ENCODE data around the gene C18orf63. TPM values are rescaled to one million over a fixed set of nuclear protein-coding genes. Genes with fewer than 3 reads are reported as not detected.
"Not testable (repeated sequence)": the region's sequence is repeated elsewhere in the genome, so short reads cannot be mapped to it uniquely, and the experiment has no call there.

The C18orf63 gene
- total RNA-seq, 1 experiment from 2014 or later = not detected

GRCh38 chr18:74316257-74317170, 875 bp downstream of the C18orf63 start:
- ATAC-seq (peak; percentile 95), DNase-seq (peak; percentile 95)
- H3K79me2 ChIP-seq (ENCODE audit: low read length) = no peaks in the 10 kb centered on the region
- ChIA-PET POLR2A (ENCODE audit: unreplicated experiment) (no interaction called here), CTCF (interaction anchor here (1.0 kb wide), 1 partner anchor 25 kb away, joined by 5 read pairs; the partner anchor contains the start of gene CYB5A)
- no peaks in the 10 kb centered on the region for H3K36me3 ChIP-seq (ENCODE audit: low read depth, low read length)
- no peak for TF ChIP-seq EZH2phosphoT487 (IDR thresholded peaks at IDR 0.05; ENCODE audit: borderline replicate concordance, low read length)
- no peak for TF ChIP-seq EZH2 (IDR thresholded peaks at IDR 0.05; ENCODE audit: low read length, unreplicated experiment)
- TF ChIP-seq CTCF (conservative IDR thresholded peaks at IDR 0.05; ENCODE audit: low read depth, low read length) = no peak
- intact Hi-C loops (cut with micrococcal nuclease) = loop anchor here (2.0 kb wide), 1 partner anchor 26 kb away; the partner anchor contains the start of gene CYB5A
- H3K4me1 ChIP-seq (ENCODE audit: insufficient read depth, low read length) = peaks cover 23% of the 10 kb centered on the region
- H2AFZ ChIP-seq (ENCODE audit: low read length) = peak overlapping the region; percentile 38; the same call in 1 of the 2 replicates
- H3K4me2 ChIP-seq (ENCODE audit: low read length) = peak overlapping the region; percentile 73
- BruUV-seq (replicated peaks) = no TSS peak
- no peaks in the 10 kb centered on the region for H3K27me3 ChIP-seq (ENCODE audit: low read length)
- no peaks in the 10 kb centered on the region for H4K20me1 ChIP-seq (ENCODE audit: low read length)
- no peaks in the 10 kb centered on the region for H3K9me2 ChIP-seq (replicated peaks; ENCODE audit: low read length)
- H3K9me3 ChIP-seq (ENCODE audit: low read length) = 0 out of 2 replicates have a peak, but pooled peaks cover 10% of the 10 kb centered on the region
- H3K27ac ChIP-seq (ENCODE audit: low read length) = peak overlapping the region; percentile 26; the same call in 1 of the 2 replicates
- peak overlapping the region; percentile 24; the same call in 1 of the 2 replicates for H3K4me3 ChIP-seq (ENCODE audit: low read length)
- no peaks in the 10 kb centered on the region for H3F3A ChIP-seq (ENCODE audit: low read length, unreplicated experiment)
- no peak overlapping the region for H3K9ac ChIP-seq (ENCODE audit: low read length)

GRCh38 chr18:74326231-74326630, 10.6 kb downstream of the C18orf63 start:
- CTCF ChIA-PET = no interaction called here
- BruUV-seq (replicated peaks) = no TSS peak
- DNase-seq (no peak), ATAC-seq (no peak)
- H2AFZ ChIP-seq (ENCODE audit: low read length) = no peak overlapping the region
- no peak overlapping the region for H3K27ac ChIP-seq (ENCODE audit: low read length)
- H4K20me1 ChIP-seq (ENCODE audit: low read length) = no peaks in the 10 kb centered on the region
- H3K4me2 ChIP-seq (ENCODE audit: low read length) = no peak overlapping the region
- no peak for TF ChIP-seq EZH2 (IDR thresholded peaks at IDR 0.05; ENCODE audit: low read length, unreplicated experiment)
- no peak for TF ChIP-seq CTCF (conservative IDR thresholded peaks at IDR 0.05; ENCODE audit: low read depth, low read length)
- TF ChIP-seq EZH2phosphoT487 (IDR thresholded peaks at IDR 0.05; ENCODE audit: borderline replicate concordance, low read length) = no peak
- POLR2A ChIA-PET (ENCODE audit: unreplicated experiment) = no interaction called here
- intact Hi-C loops (cut with micrococcal nuclease) = no loop called here
- H3K4me3 ChIP-seq (ENCODE audit: low read length) = no peak overlapping the region
- H3K4me1 ChIP-seq (ENCODE audit: insufficient read depth, low read length) = no peaks in the 10 kb centered on the region
- H3K9me3 ChIP-seq (ENCODE audit: low read length) = no peaks in the 10 kb centered on the region
- no peaks in the 10 kb centered on the region for H3K79me2 ChIP-seq (ENCODE audit: low read length)
- H3F3A ChIP-seq (ENCODE audit: low read length, unreplicated experiment) = no peaks in the 10 kb centered on the region
- no peaks in the 10 kb centered on the region for H3K36me3 ChIP-seq (ENCODE audit: low read depth, low read length)
- H3K9me2 ChIP-seq (replicated peaks; ENCODE audit: low read length) = no peaks in the 10 kb centered on the region
- no peaks in the 10 kb centered on the region for H3K27me3 ChIP-seq (ENCODE audit: low read length)
- no peak overlapping the region for H3K9ac ChIP-seq (ENCODE audit: low read length)

GRCh38 chr18:74326791-74327190, 11.2 kb downstream of the C18orf63 start:
- CTCF ChIA-PET; intact Hi-C loops (cut with micrococcal nuclease); H3K27ac ChIP-seq (ENCODE audit: low read length); H3K4me2 ChIP-seq (ENCODE audit: low read length); H4K20me1 ChIP-seq (ENCODE audit: low read length); H3K79me2 ChIP-seq (ENCODE audit: low read length); ATAC-seq; BruUV-seq (replicated peaks); H3K27me3 ChIP-seq (ENCODE audit: low read length); POLR2A ChIA-PET (ENCODE audit: unreplicated experiment); H3K4me3 ChIP-seq (ENCODE audit: low read length); H2AFZ ChIP-seq (ENCODE audit: low read length); H3K4me1 ChIP-seq (ENCODE audit: insufficient read depth, low read length); H3F3A ChIP-seq (ENCODE audit: low read length, unreplicated experiment); H3K9me3 ChIP-seq (ENCODE audit: low read length); H3K9me2 ChIP-seq (replicated peaks; ENCODE audit: low read length); DNase-seq; H3K36me3 ChIP-seq (ENCODE audit: low read depth, low read length); H3K9ac ChIP-seq (ENCODE audit: low read length): not testable (repeated sequence)

Data from PC-3 (cell line).